ENCODE results near the gene ZNF423.
"Not testable (repeated sequence)": the region's sequence is repeated elsewhere in the genome, so short reads cannot be mapped to it uniquely, and the experiment has no call there.

Gene ZNF423

DNA sequence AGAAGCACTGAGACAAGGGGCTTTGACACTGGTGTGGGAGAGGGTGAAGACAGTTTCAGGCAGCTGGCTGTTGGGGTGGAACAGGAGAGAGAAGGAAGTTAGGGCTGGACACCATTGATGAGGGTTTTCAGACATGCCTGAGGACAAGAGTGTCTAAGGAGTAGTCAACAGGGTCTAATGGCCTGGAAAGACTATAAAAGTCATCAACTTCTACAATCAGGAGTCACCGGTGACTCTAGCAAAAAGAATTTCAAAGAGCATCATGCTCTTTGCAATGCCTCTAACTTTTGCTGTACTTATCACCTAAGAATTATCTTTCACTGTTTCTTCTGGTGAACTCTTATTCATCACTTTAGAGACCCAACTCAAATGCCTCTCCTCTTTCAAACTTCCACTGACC lies 268.4 kb downstream of the ZNF423 start:
- no peak for DNase-seq

DNA sequence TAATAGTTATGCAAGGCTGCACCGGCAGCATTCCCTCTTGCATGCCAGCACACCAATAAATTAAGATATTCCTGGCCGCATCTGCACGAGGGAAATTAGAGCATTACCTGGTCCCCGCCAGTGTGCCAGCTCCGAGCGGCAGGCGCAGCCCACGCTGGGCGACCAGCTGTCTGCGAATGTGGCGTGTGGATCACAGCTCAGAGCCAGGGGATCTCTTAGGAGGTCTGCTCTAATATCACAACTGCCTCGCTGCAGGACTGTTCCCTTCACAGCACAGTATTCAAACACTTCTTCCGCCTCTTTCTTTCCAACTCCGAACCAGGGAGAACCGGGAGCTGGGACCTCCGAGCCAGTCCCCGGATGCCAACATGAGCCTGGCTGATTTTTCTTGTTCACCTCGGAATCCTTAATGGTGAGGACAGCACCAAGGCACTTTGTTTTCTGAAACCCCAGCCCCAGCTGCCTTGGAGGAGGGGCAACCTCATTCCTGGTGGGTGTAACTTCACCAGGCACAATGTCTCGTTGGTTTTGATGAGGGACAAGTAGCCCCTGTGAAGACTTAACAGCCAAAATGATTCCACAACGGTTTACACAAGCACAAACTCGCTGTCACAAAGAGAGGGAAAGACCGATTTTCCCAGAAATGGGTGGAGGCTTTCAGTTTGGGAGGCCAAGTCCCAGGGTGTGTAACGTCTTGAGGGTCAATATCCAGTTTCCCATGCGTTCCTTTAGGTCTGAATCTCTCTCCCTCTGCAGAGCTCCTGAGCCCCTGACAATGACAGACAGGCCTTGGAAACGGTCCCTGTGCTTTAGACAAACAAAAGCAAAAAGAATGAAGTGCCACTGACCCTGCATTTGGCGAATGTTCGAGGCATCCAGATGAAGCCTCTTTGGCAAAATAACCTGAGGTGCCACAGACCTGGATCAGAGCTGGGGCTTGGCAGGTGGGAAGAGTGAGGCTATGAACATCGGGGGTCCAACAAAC lies 269.2 kb downstream of the ZNF423 start:
- no peak for DNase-seq

DNA sequence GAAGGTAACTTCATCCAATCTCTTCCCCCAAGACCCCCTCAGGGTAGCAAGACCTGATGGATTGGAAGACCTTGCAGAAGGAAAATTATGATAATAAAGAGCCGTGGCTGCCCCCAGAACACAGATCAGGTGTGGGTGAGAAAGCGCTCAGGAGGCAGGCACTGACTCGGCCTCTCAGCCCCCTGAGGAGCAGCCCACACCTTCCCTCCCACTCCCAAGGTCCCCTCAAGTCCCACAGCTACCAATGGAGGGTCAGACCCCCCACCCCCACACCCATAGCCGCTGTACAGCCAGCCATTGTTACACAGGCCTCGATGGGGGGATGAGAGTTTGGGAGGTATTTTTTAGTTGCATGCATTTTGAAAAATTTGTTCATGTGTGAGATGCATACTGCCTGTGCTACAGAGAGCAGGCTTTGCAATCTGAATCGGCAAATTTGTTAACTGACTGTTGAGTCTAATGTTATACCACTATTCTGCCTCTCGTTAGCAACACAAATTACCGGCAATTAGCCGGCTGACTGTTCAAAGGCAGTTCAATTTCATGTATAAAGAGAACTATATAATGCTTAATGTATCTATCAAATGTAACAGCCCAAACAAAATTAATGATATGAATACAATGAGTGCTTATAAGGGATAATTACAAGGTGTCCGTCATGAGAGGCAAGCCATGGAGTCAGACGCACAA lies 270.6 kb downstream of the ZNF423 start:
- no peak for DNase-seq

DNA sequence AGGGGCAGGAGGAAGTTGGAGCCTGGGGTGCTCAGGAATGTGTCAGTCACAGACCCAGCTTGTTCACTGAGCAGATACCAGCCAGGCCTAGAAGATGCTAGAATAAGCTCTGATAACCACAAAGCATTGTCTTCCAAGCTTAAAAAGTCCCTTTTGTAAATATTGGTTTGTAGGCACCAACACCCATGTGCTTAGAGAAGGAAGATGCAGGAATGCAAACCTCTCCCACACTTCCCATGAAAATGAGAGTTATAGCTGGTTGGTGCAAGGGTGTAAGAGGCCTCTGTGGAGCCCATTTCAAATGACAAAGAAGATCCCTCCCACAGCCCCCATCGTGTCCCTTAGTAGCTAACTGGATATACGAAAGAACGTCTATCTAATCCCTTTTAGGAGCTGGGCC lies 272.0 kb downstream of the ZNF423 start:
- DNase-seq = no peak

DNA sequence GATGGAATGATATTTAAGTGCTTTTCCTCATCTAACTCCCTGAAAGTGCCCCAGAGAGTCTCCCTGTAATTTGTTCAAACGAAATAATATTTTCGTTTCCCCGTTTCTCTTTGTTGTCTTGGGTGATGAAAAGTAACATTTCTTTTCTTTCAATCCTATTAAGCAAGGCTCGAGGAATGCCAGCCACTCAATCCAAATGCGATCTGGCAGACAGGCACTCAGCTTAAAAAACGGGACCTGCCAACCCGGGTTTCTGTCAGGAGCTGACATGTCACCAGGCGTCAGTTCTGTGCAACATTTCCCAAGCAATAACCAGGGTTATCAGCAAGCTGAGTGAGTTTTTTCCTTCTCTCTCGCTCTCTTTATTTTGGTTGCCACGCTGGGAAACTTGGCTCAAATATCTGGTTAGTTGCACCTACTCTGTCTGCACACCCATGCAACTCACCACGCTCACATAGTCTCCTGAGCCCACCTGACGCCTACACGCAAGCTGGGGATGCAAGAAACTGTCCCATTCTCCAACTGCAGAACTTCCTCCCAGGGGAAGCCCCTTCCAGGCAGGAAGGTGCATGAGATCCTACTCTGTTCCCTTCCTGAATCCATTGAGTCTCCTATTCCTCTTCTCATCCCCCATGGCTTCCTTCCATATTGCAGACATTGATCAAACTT lies 274.1 kb downstream of the ZNF423 start:
- DNase-seq = peak in 1 of 51 donors; percentile 11

DNA sequence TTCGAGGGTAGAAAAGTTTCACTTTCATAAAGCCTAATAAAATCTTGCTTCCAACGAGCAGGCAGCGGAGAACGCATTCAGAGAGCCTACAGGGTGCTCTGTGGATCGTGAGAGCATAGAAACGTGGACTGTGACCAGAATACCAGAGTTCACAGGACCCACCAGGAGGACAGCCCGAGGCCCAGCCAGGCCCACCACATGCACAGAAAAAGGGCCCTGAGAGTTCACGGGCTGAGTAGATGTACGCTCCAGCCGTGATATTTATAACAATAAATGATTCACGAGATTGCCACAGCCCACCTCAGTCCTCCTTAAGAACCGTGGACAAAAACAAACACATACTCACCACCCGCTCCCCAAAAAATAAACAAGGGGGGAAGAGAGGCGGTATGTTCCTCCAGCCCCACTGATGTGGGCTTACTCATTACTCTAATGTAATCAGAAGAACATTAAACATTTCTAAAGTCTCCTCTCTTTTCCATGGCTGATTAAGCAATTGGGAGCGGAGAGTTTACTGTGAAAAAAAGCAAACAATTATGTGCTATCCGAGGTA lies 275.1 kb downstream of the ZNF423 start:
- DNase-seq = no peak

DNA sequence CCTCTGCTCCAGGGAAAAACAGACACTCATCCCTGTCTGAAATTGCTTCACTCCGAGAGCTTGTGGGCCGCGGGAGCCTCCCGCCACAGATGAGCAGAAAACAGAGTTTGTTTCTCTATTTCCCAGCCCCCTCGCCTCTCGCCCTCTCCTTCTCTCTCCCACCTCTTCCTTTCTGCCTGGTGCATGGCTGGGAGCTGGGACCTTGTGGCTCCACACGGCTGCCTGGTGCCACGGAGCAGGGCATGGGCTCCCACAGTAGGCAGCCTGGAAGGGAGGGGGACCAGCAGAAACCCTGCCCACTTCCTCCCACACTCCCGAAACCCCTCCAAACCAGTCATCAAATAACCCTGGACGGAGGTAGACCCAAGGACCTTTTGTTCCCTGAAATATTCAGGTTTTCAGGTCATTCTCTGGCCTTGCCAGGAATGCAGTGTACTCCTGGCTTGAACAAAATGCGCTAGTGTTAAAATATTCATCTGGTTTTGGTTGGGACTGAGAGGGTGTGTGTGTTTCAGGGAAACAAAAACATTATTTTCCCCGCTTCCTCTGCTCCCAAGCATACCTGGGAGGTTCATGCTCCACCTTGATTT lies 277.4 kb downstream of the ZNF423 start:
- no peak for DNase-seq

DNA sequence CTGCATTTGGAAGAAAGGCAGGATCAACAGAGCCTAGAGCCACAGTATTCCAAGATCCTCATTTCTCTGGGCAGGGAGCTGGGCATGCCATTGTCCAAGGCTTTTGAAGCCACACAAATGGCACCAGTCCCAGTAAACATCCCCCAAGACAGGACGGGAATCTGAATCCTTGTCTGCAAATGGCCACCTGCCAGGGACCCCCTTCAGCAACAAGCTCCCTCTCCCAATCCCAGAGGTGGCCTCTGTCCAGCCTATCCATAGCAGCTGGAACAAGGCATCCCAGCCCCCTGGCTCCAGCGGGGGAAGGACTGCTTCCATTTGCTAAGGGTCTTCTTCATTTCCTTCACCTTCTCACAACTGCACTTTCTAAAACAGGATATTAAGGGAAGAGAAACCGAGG lies 277.9 kb downstream of the ZNF423 start:
- no peak for DNase-seq

DNA sequence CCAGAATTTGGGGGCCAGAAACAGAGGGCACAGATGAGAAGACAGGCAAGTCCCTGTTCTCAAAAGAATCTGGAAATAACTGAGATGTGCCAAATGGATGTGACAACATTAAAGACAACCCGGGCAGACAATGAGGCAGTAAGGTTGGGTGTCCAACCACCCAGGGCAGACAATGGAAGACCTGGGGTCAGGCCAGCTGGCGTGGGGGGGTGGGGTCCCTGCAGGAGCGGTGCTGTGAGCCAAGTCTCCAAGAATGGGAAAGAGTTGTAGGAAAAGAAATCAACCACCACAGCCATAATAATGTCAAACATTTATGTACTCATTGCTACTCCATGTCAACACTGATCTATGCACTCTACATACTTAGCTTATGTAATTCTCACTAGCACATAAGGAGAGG lies 279.0 kb downstream of the ZNF423 start:
- DNase-seq = no peak

DNA sequence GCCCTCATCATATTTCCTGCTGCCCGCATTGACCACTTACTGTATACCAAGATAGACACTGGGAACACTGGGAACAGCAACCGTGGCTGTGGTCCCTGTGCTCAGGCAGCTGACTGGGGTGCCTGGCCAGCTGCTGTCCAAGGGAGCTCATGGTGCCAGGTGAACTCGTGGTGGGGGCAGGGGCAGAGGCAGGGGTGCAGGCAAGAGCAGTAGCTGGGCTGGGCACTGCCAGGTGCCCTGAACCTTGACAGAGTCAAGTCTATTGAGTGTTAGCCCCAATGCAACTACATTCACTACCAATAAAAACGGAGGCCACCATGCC lies 279.8 kb downstream of the ZNF423 start:
- no peak for DNase-seq

DNA sequence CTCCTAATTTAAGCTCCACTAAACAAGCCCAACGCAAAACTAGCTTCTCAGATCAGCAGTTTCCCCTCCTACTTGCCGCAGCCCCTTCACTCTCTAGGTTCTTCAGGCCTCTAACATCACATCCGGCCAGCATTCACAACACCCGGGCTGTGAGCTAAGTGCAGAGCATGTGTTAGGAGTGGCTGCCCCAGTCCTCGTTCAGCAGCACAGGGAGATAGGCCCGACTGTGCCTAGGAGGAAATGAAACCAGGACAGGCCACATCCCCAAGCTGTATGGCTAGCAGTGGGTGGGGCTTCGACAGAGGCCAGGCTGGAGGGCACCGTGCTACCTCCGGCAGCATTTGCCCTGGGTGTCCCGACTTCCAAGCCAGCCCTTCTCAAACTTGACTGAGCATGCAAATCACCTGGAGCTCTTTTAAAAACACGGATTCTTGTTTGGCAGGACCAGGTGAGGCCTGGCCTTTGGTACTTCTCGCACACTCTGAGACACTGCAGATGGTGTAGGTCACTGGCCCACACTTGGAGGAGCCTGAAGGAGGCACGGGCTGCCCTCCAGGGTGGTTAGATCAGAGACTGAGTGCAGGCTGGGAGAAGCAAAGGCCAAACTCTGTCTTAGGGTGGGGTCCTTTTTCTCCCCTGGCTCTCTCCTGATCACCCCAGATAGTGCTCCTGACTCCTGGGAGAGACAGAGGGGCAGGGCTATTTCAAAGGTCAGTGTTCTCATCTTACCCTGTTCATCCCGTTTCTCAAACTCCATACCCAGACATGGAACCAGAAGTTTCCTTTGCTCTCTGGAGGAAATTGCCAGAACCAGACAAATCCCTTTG lies 280.4 kb downstream of the ZNF423 start:
- DNase-seq = peak in 17 of 51 donors; percentile 14 to 59 (median 27)

DNA sequence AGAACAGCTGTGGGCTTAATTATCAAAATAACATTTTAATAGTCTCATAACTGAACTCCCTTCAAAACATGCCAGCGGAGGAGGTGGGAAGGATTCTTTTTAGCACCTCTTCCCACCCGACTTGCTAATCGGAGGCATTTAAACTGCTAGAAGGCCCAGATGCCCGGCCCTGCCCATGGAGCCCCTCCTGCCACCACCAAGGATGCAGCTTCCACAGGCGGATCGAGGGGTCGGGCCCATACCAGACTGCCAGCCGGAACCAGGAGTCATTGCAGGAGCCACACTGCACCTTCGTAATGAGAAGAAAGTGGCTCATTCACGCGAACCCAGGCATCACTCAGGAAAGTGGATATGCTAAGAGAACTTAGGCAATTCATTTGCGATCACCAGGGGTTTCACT lies 281.1 kb downstream of the ZNF423 start:
- DNase-seq = no peak

DNA sequence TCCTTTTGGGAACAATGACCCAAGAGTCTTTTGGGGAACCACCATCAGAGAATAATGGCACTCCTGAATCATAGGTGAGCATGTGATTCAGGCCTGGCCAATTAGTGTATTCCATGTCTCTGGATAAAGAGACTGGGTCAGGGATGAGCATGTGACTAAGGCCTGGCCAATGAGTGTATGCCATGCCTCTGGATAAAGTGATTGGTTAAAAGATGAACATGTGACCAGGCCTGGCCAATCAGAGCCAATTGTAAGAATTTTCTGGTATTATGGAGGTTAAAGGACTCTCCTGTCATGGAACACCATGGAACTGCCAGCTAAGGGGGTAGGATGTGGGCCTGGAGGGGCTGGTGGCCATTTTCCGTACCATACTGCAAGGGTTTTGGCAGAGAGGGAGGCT lies 288.0 kb downstream of the ZNF423 start:
- DNase-seq = no peak

DNA sequence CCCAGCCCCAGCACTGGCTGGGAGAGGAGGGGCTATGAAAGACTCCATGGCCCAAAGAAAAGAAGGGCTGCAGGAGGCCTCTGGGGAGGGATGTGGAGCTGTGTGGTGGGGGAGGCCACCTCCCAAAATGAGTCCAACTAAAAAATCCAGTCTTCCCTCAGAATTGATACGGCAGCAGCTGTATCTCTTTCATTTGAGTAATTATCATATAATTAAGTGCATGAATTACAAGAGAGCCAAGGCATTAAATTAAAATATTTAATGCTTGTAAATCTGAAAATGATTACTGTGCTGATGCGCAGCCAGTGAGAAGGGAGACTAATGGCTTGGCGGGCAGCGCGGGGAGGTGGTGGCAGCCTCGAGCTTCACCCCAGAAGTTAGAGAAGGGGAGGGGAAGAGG lies 289.5 kb downstream of the ZNF423 start:
- DNase-seq = no peak

DNA sequence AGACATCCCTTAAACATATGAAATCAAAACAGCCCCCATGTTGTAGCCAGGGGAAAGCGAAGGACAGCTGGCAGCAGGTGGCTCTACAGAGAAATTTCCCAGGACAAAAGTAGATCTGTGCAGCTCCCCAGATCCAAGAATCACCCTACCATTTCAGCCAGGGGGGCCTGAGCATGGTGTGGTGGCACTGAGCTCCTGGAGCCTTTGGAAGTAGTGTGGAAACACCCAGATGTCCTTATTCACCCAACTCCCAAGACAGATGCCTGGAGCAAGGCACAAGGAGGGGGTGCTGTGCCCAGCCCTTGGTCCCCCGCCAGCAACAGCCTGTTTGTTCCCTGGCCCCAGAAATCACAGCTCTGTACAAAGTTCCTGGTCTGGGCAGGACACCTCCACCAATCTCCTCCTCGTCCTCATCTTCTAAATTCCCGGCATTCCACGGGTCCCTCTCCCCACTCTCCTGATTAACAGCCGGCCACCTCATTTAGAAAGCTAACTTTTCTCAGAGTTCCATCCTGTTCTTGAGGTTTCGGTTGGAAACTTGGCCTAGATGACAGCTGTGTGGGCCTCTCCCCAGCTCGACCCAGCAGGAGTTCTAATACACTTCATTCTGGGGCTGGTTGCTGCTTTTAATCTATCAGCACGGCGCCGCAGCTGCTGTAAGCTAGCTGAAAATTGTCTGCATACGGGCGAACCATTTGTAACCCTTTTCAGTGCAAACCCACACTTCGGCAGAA lies 291.2 kb downstream of the ZNF423 start:
- peak in 1 of 51 donors; percentile 7 for DNase-seq

DNA sequence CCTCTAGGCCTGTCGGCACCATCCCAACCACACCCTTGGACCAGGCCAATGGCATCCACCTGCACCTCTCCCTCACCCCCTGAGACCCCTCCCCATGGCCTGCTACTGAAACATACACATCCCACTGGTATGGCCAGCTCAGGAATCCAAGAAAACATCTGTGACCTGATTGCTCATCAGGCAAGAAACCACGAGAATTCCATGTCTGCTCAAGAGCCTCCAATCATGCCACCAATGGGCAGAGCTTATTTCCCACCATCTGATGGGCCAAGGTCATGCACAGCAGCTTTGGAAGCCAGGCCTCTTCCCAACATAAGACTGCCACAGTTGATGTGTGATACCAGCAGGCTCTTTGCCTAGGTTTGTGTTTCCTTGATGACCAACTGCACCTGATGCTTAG lies 292.2 kb downstream of the ZNF423 start:
- no peak for DNase-seq

DNA sequence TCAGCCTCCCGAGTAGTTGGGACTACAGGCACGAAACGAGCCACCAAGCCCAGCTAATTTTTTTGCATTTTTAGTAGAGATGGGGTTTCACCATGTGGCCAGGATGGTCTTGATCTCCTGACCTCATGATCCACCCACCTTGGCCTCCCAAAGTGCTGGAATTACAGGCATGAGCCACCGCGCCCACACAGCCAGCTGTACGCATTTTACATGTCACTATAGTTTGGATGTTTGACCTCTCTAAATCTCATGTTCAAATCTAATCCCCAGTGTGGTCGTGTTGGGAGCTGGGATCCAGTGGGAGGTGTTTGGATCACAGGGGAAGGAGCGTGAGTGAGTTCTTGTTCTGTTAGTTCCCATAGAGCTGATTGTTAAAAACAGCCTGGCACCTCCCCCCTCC lies 293.0 kb downstream of the ZNF423 start:
- DNase-seq = not testable (repeated sequence)

DNA sequence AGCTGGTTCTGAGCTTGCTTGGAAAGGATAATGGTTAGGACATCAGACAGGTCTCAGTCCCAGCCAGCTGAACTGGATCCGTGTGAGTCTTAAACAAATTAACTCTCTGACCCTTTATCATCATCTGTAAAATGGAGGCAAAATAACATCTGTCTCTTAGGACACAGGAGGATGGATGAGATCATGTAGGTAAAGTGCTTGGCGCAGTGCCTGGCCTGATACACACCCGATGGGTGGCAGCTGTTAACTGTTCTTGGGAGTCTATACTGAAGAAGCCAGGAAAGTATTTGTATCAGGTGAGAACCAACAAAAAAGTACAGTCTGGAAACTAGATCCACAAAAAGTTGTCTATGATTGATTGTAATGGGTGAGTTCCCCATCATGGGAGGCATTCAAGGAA lies 293.7 kb downstream of the ZNF423 start:
- DNase-seq = no peak

DNA sequence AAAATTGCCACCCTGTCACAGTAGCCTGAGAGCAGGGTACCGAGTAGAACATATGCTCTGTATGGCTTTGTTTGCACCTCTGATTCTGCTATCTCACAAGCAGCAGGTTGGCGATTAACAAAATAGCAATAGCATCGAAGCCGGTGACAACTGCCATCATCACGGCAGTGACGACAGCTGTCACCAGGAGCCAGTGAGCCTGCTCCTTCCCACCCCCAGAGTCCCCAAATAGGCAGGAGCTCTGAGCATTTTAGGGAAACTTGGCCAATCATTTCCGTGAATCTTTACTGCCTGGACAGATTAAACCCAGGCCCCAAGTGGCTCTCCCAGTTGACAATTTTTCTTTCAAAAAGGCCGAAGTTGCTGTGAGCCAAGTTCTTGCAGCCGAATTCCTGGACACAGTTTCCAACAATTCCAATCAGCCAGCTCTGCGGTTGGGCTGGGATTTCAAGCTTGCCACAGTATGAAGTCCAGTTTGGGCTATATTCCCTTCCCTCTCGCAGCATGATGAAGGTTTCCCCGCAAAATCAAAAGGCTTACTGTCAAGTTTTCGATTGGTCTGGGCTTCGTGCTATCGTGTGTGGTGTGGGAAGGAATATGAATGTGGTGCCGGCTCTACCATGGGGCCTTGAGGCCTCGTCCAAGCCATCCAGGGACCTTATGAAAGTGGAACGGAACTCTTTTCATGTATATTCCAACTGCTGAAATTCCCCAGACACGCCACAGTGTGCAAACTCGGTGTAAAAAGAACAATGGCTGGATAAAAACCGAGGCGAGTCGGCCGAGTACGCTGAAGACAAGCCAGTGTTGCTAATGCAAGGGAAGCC lies 295.7 kb downstream of the ZNF423 start:
- peak in 6 of 51 donors; percentile 12 to 38 (median 18) for DNase-seq

Data from hypothalamus (tissue), 51 donors.